K562 (cell line): ENCODE measurements around the gene ARHGEF17. TPM values are rescaled to one million over a fixed set of nuclear protein-coding genes. Genes with fewer than 3 reads are reported as not detected.
A peak's percentile ranks its signal among the peaks of the same experiment; 100 is the strongest.

Source experiments
- ATAC-seq: fragments of 200-7000 bp; cut with Tn5 transposase; 3 replicates; pipeline ENCODE4 v1.9.1; 2020; ENCODE audit warnings: moderate library complexity
- BruUV-seq: library from RNA; stranded (reverse); fragments of 400-500 nt; replicated peaks from 2 replicates; lab custom pipeline; 2021; lab: Mats Ljungman, UMichigan
- CTCF ChIA-PET: fragments of 300-600 bp; formaldehyde crosslinking; extraction: SDS; loops from one replicate; lab custom pipeline; 2021; ENCODE audit warnings: low intra/inter-chr PET ratio; lab: Yijun Ruan, JAX
- POLR2A ChIA-PET: fragments of 300-600, 350-650 bp; sonication (Branson Sonifier 250); formaldehyde crosslinking; extraction: SDS; loops from one replicate; lab custom pipeline; 2021; ENCODE audit warnings: antibody characterized with exemption, inconsistent platforms; lab: Yijun Ruan, JAX
- DNase-seq, 4 experiments: peaks; one replicate each; pipeline versions ENCODE4 v3.0.0 to v3.0.0-alpha.2; 2011 to 2018; ENCODE audit warnings: low spot score in 3 of 4, mixed read lengths in 3 of 4; ENCODE audit errors: extremely low read depth in 1 of 4
- FAIRE-seq: peaks from 2 replicates; lab custom pipeline; 2011; peaks lifted over from hg19 to GRCh38; lab: Jason Lieb, UNC
- H2AFZ ChIP-seq: 2 replicates; pipeline ENCODE4 v1.6.0; 2011; ENCODE audit warnings: low read depth, low read length, control low read depth, inconsistent platforms
- H3K27ac ChIP-seq: fragments of 200-600 bp; 3 replicates; pipeline ENCODE4 v1.8.0; 2011; ENCODE audit warnings: low read depth, mild to moderate bottlenecking, control low read depth, inconsistent platforms, low read length, moderate library complexity, mixed read lengths; ENCODE audit errors: extremely low read depth
- H3K27me3 ChIP-seq, 2 experiments: fragments of 300-600 bp in 1 of 2; 2 replicates in 1 of 2; 3 replicates in 1 of 2; pipeline versions ENCODE4 v1.6.0 to v1.8.0; 2011; ENCODE audit warnings: inconsistent platforms in 2 of 2, low read length in 2 of 2, mild to moderate bottlenecking in 1 of 2, mixed read lengths in 1 of 2, moderate library complexity in 1 of 2; ENCODE audit not compliant: control insufficient read depth in 2 of 2, insufficient read depth in 2 of 2
- H3K36me3 ChIP-seq: fragments of 300-600 bp; 3 replicates; pipeline ENCODE4 v1.8.0; 2011; ENCODE audit warnings: mild to moderate bottlenecking, low read length, inconsistent platforms; ENCODE audit not compliant: control insufficient read depth, insufficient read depth
- H3K4me1 ChIP-seq, 2 experiments: fragments of 200-600 bp in 1 of 2; replicated peaks in 1 of 2; 2 replicates in 1 of 2; 3 replicates in 1 of 2; pipeline versions ENCODE4 v1.5.1 to v1.8.0; 2011; ENCODE audit warnings: inconsistent platforms in 2 of 2, low read length in 2 of 2, mild to moderate bottlenecking in 1 of 2, mixed read lengths in 1 of 2, moderate library complexity in 1 of 2; ENCODE audit not compliant: control insufficient read depth in 2 of 2, insufficient read depth in 2 of 2
- H3K4me2 ChIP-seq: 2 replicates; pipeline ENCODE4 v1.6.1; 2011; ENCODE audit warnings: low read length, control low read depth, inconsistent platforms, mixed read lengths; ENCODE audit not compliant: insufficient read depth
- H3K4me3 ChIP-seq: fragments of 200-600 bp; sonication (generic), shearing (Covaris generic); 2 replicates; pipeline ENCODE4 v1.5.1; 2016; ENCODE audit warnings: control low read depth, inconsistent platforms
- H3K79me2 ChIP-seq: fragments of 200-600 bp; 3 replicates; pipeline ENCODE4 v1.8.0; 2011; ENCODE audit warnings: low read length, inconsistent platforms; ENCODE audit not compliant: control insufficient read depth, insufficient read depth
- H3K9ac ChIP-seq, 2 experiments: 2 replicates each; pipeline versions ENCODE4 v1.6.0 to v1.6.1; 2011; ENCODE audit warnings: low read depth in 2 of 2, low read length in 2 of 2, control low read depth in 1 of 2, inconsistent platforms in 1 of 2, mild to moderate bottlenecking in 1 of 2, mixed read lengths in 1 of 2; ENCODE audit not compliant: insufficient read depth in 1 of 2
- H3K9me1 ChIP-seq: one replicate; pipeline ENCODE4 v1.6.0; 2011; ENCODE audit warnings: inconsistent platforms, mild to moderate bottlenecking, low read length, moderate library complexity; ENCODE audit not compliant: control insufficient read depth, insufficient read depth
- H3K9me3 ChIP-seq: replicated peaks from 2 replicates; pipeline ENCODE4 v1.5.1; 2011; ENCODE audit warnings: low read depth, low read length, inconsistent platforms; ENCODE audit not compliant: control insufficient read depth, insufficient read depth
- H4K20me1 ChIP-seq: replicated peaks from 2 replicates; pipeline ENCODE4 v1.6.1; 2011; ENCODE audit warnings: low read length, inconsistent platforms, mixed read lengths; ENCODE audit not compliant: control insufficient read depth, insufficient read depth
- RBM22 ChIP-seq: fragments of 200-400 bp; formaldehyde crosslinking; IDR thresholded peaks from 2 replicates; pipeline ENCODE4 v1.6.1; 2018; ENCODE audit warnings: low read length, low read depth; ENCODE audit not compliant: poor library complexity, severe bottlenecking
- RBM39 ChIP-seq: fragments of 200-400 bp; formaldehyde crosslinking; optimal IDR thresholded peaks from 2 replicates; pipeline ENCODE3; 2018; ENCODE audit warnings: low read depth, low read length
- WGBS: fragments of 100-300 bp; shearing (Covaris generic); methylation state at CpG from one replicate; pipeline ENCODE4 v1.1.6; 2016; ENCODE audit warnings: low coverage, mixed read lengths; ENCODE audit not compliant: insufficient coverage; ENCODE audit errors: missing lambda C conversion rate; 5-methylcytosine and 5-hydroxymethylcytosine counted together
- in situ Hi-C: fragments of 300-500 bp; cut with MboI; formaldehyde crosslinking; loops from 4 replicates; pipeline ENCODE4 v1.15.0; 2018; ENCODE audit warnings: inconsistent platforms, mixed read lengths
- intact Hi-C: fragments of 100-400 bp; cut with micrococcal nuclease; formaldehyde crosslinking; loops from 2 replicates; pipeline ENCODE4 v1.14.2; 2022
- polyA plus RNA-seq, 8 experiments: library from polyadenylated mRNA; depleted of rRNA in 4 of 8; stranded (reverse) in 5 of 8; unstranded in 3 of 8; fragments of >200 nt; fragmentation: Nextera tagmentation in 2 of 8; fragmentation: Illumina TruSeq in 1 of 8; extraction: Ambion mirVana in 2 of 8; extraction: Trizol in 1 of 8; gene quantifications; 2 replicates each; pipeline versions ENCODE4 v1.2.1 to v1.2.3, GENCODE V29; 2011 to 2014; ENCODE audit warnings: inconsistent platforms in 1 of 8, missing spikeins in 1 of 8
- total RNA-seq, 7 experiments: library from RNA; depleted of rRNA in 6 of 7; stranded (reverse); fragments of >200 nt in 6 of 7; fragmentation: Illumina TruSeq in 2 of 7; extraction: Trizol in 2 of 7; gene quantifications; 2 replicates each; pipeline versions ENCODE4 v1.2.1 to v1.2.3, GENCODE V29; 2011 to 2021; ENCODE audit warnings: low replicate concordance in 1 of 7
- TF ChIP-seq, protein P1 (sequence below), 2 experiments: fragments of 450-650 bp in 1 of 2; sonication (generic) in 1 of 2; formaldehyde crosslinking in 1 of 2; IDR thresholded peaks in 1 of 2; conservative IDR thresholded peaks in 1 of 2; 2 replicates each; pipeline versions ENCODE4 v1.6.1 to v1.8.1; 2016 to 2023; ENCODE audit warnings: mild to moderate bottlenecking in 2 of 2, moderate library complexity in 2 of 2, inconsistent platforms in 1 of 2, missing genetic modification reagents in 1 of 2
- TF ChIP-seq, protein P2 (sequence below): fragments of 200-800 bp; sonication (Bioruptor generic); IDR thresholded peaks from 2 replicates; pipeline ENCODE4 v1.6.1; 2017; ENCODE audit warnings: missing genetic modification characterization, missing compliant biosample characterization
- TF ChIP-seq, protein P3 (sequence below): fragments of 250-450 bp; sonication (Bioruptor Pico); IDR thresholded peaks from 2 replicates; pipeline ENCODE4 v1.4.0; 2020

ARHGEF17 gene
- total and polyA plus RNA-seq, 9 of the 15 experiments (the other 6 are each of a cell fraction or from before 2014, with no cell fraction given), result 0.04 to 0.68 (median 0.10) TPM; not detected in 2

DNA sequence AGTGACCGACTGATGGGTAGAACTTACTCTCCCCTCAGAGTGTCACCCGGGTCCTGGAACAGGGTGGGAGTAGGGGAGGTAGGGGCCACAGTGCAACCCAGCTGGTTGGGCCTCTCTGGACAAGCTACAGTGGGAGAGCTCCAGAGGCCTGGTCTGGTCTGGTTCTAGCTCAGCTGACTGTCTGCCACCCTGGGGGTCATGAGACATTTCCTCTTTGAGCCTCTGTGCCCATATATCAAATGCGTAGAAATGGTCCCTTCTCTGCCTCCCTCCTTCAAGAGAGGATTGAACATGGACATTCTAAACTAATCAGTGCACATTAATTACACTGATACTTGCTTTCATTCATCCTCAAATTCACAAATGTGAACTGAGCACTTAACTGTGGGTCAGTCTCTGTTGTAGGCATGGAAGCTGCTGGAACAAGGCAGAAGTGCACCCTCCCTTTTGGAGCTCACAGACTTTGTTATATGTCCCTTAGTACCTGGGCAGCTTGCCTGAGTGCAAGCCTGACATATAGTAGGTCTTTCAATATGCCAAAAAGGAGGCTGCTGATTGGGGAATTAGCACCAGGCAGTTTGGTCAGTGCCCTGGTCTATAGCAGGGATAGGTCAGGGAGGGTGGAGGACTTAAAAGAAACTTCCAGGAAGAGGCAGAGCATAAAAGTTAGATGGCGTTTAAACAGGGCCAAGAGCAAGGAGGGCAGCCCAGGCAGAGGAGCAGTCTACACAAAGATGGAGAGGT, 25.7 kb downstream of the ARHGEF17 start:
- peak overlapping the region; percentile 74; the same call in 1 of the 2 replicates for H2AFZ ChIP-seq
- no peak for TF ChIP-seq RBM22
- TF ChIP-seq, protein P1, sequence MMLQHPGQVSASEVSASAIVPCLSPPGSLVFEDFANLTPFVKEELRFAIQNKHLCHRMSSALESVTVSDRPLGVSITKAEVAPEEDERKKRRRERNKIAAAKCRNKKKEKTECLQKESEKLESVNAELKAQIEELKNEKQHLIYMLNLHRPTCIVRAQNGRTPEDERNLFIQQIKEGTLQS (IDR thresholded peaks at IDR 0.05), result no peak
- TF ChIP-seq, protein P1 (CRISPR knock-in tag; conservative IDR thresholded peaks at IDR 0.05), result no peak
- TF ChIP-seq, protein P2, sequence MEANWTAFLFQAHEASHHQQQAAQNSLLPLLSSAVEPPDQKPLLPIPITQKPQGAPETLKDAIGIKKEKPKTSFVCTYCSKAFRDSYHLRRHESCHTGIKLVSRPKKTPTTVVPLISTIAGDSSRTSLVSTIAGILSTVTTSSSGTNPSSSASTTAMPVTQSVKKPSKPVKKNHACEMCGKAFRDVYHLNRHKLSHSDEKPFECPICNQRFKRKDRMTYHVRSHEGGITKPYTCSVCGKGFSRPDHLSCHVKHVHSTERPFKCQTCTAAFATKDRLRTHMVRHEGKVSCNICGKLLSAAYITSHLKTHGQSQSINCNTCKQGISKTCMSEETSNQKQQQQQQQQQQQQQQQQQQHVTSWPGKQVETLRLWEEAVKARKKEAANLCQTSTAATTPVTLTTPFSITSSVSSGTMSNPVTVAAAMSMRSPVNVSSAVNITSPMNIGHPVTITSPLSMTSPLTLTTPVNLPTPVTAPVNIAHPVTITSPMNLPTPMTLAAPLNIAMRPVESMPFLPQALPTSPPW (CRISPR knock-in tag), result 0 out of 2 replicates have a peak, but pooled peaks have one; percentile 8
- TF ChIP-seq, protein P3, sequence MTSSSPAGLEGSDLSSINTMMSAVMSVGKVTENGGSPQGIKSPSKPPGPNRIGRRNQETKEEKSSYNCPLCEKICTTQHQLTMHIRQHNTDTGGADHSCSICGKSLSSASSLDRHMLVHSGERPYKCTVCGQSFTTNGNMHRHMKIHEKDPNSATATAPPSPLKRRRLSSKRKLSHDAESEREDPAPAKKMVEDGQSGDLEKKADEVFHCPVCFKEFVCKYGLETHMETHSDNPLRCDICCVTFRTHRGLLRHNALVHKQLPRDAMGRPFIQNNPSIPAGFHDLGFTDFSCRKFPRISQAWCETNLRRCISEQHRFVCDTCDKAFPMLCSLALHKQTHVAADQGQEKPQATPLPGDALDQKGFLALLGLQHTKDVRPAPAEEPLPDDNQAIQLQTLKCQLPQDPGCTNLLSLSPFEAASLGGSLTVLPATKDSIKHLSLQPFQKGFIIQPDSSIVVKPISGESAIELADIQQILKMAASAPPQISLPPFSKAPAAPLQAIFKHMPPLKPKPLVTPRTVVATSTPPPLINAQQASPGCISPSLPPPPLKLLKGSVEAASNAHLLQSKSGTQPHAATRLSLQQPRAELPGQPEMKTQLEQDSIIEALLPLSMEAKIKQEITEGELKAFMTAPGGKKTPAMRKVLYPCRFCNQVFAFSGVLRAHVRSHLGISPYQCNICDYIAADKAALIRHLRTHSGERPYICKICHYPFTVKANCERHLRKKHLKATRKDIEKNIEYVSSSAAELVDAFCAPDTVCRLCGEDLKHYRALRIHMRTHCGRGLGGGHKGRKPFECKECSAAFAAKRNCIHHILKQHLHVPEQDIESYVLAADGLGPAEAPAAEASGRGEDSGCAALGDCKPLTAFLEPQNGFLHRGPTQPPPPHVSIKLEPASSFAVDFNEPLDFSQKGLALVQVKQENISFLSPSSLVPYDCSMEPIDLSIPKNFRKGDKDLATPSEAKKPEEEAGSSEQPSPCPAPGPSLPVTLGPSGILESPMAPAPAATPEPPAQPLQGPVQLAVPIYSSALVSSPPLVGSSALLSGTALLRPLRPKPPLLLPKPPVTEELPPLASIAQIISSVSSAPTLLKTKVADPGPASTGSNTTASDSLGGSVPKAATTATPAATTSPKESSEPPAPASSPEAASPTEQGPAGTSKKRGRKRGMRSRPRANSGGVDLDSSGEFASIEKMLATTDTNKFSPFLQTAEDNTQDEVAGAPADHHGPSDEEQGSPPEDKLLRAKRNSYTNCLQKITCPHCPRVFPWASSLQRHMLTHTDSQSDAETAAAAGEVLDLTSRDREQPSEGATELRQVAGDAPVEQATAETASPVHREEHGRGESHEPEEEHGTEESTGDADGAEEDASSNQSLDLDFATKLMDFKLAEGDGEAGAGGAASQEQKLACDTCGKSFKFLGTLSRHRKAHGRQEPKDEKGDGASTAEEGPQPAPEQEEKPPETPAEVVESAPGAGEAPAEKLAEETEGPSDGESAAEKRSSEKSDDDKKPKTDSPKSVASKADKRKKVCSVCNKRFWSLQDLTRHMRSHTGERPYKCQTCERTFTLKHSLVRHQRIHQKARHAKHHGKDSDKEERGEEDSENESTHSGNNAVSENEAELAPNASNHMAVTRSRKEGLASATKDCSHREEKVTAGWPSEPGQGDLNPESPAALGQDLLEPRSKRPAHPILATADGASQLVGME (CRISPR knock-in tag), result no peak
- no peak for TF ChIP-seq RBM39
- DNase-seq (no peak), ATAC-seq (no peak), FAIRE-seq (no peak)
- H3K4me3 ChIP-seq, result no peak overlapping the region
- H3K9me1 ChIP-seq, result no peaks in the 10 kb centered on the region
- H3K4me1 ChIP-seq, result peaks cover 13 to 16% of the 10 kb centered on the region in 2 experiments; a peak in 4 of 5 replicates
- intact Hi-C loops, result loop anchor here (2.0 to 5.0 kb wide), 3 partner anchors 39 to 502 kb away; no protein-coding TSS in a partner anchor
- WGBS, result 49% methylated on average over 4 of the region's 4 CpGs
- no peaks in the 10 kb centered on the region for H3K79me2 ChIP-seq
- no peak overlapping the region for H3K27ac ChIP-seq
- H4K20me1 ChIP-seq, result peaks cover 7% of the 10 kb centered on the region; the same call in 1 of the 2 replicates
- in situ Hi-C loops, result no loop called here
- H3K27me3 ChIP-seq, result peaks cover 0 to 10% of the 10 kb centered on the region in 2 experiments; a peak in 2 of 5 replicates
- ChIA-PET CTCF (interaction anchor here (2.3 to 4.5 kb wide), 2 partner anchors 26 to 39 kb away, joined by 30 to 76 read pairs; partner anchors contain the start of gene ARHGEF17), POLR2A (no interaction called here)
- H3K9ac ChIP-seq, result peak overlapping the region in 1 of 2 experiments; percentile 65; a peak in 1 of 4 replicates
- no TSS peak for BruUV-seq
- no peak overlapping the region for H3K4me2 ChIP-seq
- no peaks in the 10 kb centered on the region for H3K9me3 ChIP-seq
- H3K36me3 ChIP-seq, result no peaks in the 10 kb centered on the region
